Liver (tissue), 9 donors: ENCODE results near the gene MEF2D. TPM values are rescaled to one million over a fixed set of nuclear protein-coding genes. Genes with fewer than 3 reads are reported as not detected.

Experiments used
- DNase-seq: peaks from one replicate; pipeline ENCODE4 v3.0.0-alpha.2; 2017; ENCODE audit warnings: low spot score
- H3K27ac ChIP-seq, 2 donors: one replicate each; pipeline ENCODE4 v1.7.0; 2013; ENCODE audit warnings: inconsistent platforms in 2 of 2, low read length in 2 of 2, control low read depth in 1 of 2, low read depth in 1 of 2, mild to moderate bottlenecking in 1 of 2
- H3K27me3 ChIP-seq, 4 donors: one replicate each; pipeline versions ENCODE4 v1.6.1 to v1.7.0; 2013; ENCODE audit warnings: low read length in 3 of 4, inconsistent platforms in 1 of 4, mild to moderate bottlenecking in 1 of 4, moderate library complexity in 1 of 4; ENCODE audit not compliant: control insufficient read depth in 4 of 4, insufficient read depth in 4 of 4
- H3K36me3 ChIP-seq, 4 donors: one replicate each; pipeline versions ENCODE4 v1.6.1 to v1.7.0; 2013; ENCODE audit warnings: low read length in 3 of 4, mild to moderate bottlenecking in 3 of 4, low read depth in 1 of 4, moderate library complexity in 1 of 4; ENCODE audit not compliant: control insufficient read depth in 4 of 4, insufficient read depth in 3 of 4
- H3K4me1 ChIP-seq, 4 donors: one replicate each; pipeline versions ENCODE4 v1.6.1 to v1.7.0; 2013; ENCODE audit warnings: low read length in 3 of 4, mild to moderate bottlenecking in 3 of 4, moderate library complexity in 1 of 4; ENCODE audit not compliant: control insufficient read depth in 4 of 4, insufficient read depth in 4 of 4
- H3K4me3 ChIP-seq, 3 donors: one replicate each; pipeline versions ENCODE4 v1.6.1 to v1.7.0; 2013; ENCODE audit warnings: low read length in 3 of 3, control low read depth in 1 of 3, low read depth in 1 of 3, mild to moderate bottlenecking in 1 of 3
- H3K9ac ChIP-seq, 2 donors: one replicate each; pipeline ENCODE4 v1.7.0; 2013; ENCODE audit warnings: low read length in 2 of 2, mild to moderate bottlenecking in 2 of 2, moderate library complexity in 2 of 2, control low read depth in 1 of 2, low read depth in 1 of 2
- H3K9me3 ChIP-seq, 4 donors: one replicate each; pipeline versions ENCODE4 v1.6.1 to v1.7.0; 2013; ENCODE audit warnings: low read length in 3 of 4; ENCODE audit not compliant: control insufficient read depth in 4 of 4
- EGR1 ChIP-seq, 2 donors: IDR thresholded peaks; 2 replicates each; pipeline ENCODE4 v1.6.1; 2016 to 2018; ENCODE audit warnings: antibody characterized with exemption in 2 of 2, low read depth in 2 of 2
- FOXA1 ChIP-seq: IDR thresholded peaks from 2 replicates; pipeline ENCODE4 v1.6.1; 2016; ENCODE audit warnings: antibody characterized with exemption
- FOXA2 ChIP-seq: IDR thresholded peaks from 2 replicates; pipeline ENCODE4 v1.6.1; 2016; ENCODE audit warnings: antibody characterized with exemption
- GABPA ChIP-seq, 2 donors: IDR thresholded peaks in 1 of 2; conservative IDR thresholded peaks in 1 of 2; 2 replicates each; pipeline ENCODE4 v1.6.1; 2016; ENCODE audit warnings: antibody characterized with exemption in 2 of 2, mild to moderate bottlenecking in 1 of 2, moderate library complexity in 1 of 2
- HNF4A ChIP-seq, 2 donors: conservative IDR thresholded peaks; 2 replicates each; pipeline ENCODE4 v1.6.1; 2016; ENCODE audit warnings: antibody characterized with exemption in 2 of 2, mild to moderate bottlenecking in 2 of 2
- HNF4G ChIP-seq: IDR thresholded peaks from 2 replicates; pipeline ENCODE4 v1.6.1; 2016; ENCODE audit warnings: antibody characterized with exemption
- JUND ChIP-seq, 2 donors: IDR thresholded peaks; 2 replicates each; pipeline ENCODE4 v1.6.1; 2016; ENCODE audit warnings: antibody characterized with exemption in 2 of 2
- NR2F2 ChIP-seq: IDR thresholded peaks from 2 replicates; pipeline ENCODE4 v1.6.1; 2016; ENCODE audit warnings: antibody characterized with exemption
- RAD21 ChIP-seq, 2 donors: IDR thresholded peaks; 2 replicates each; pipeline ENCODE4 v1.6.1; 2016; ENCODE audit warnings: antibody characterized with exemption in 2 of 2, mild to moderate bottlenecking in 2 of 2
- RXRA ChIP-seq, 2 donors: IDR thresholded peaks; 2 replicates each; pipeline ENCODE4 v1.6.1; 2017 to 2018; ENCODE audit warnings: antibody characterized with exemption in 2 of 2, mild to moderate bottlenecking in 1 of 2
- SP1 ChIP-seq: IDR thresholded peaks from 2 replicates; pipeline ENCODE4 v1.6.1; 2018; ENCODE audit warnings: antibody characterized with exemption, mild to moderate bottlenecking
- TAF1 ChIP-seq: conservative IDR thresholded peaks from 2 replicates; pipeline ENCODE4 v1.6.1; 2016; ENCODE audit warnings: antibody characterized with exemption, mild to moderate bottlenecking
- YY1 ChIP-seq: IDR thresholded peaks from 2 replicates; pipeline ENCODE4 v1.6.1; 2016; ENCODE audit warnings: antibody characterized with exemption, mild to moderate bottlenecking
- WGBS: extraction: QIAGEN DNeasy Blood & Tissue Kit; methylation state at CpG from one replicate; pipeline ENCODE4 v1.1.7; 2013; 5-methylcytosine and 5-hydroxymethylcytosine counted together
- polyA plus RNA-seq, 2 donors: library from polyadenylated mRNA; stranded (reverse) in 1 of 2; unstranded in 1 of 2; fragments of 200-250 nt in 1 of 2; fragments of >200 nt in 1 of 2; fragmentation: Nextera tagmentation in 1 of 2; extraction: Ambion mirVana in 1 of 2; gene quantifications; one replicate each; pipeline versions ENCODE4 v1.2.1 to v1.2.3, GENCODE V29; 2013 to 2015
- total RNA-seq, 2 donors: library from RNA; depleted of rRNA; stranded (reverse); fragments of >200 nt; gene quantifications; one replicate each; pipeline ENCODE4 v1.2.3, GENCODE V29; 2014
- TF ChIP-seq, protein P1 (sequence below): fragments of 150-350 bp; IDR thresholded peaks from 2 replicates; pipeline ENCODE4 v1.5.1; 2017; ENCODE audit warnings: improper control_type of control experiment, low read depth, low read length; ENCODE audit not compliant: missing input control
- TF ChIP-seq, protein P2 (sequence below): IDR thresholded peaks from 2 replicates; pipeline ENCODE4 v1.6.1; 2016; ENCODE audit warnings: antibody characterized with exemption
- TF ChIP-seq, protein P3 (sequence below): IDR thresholded peaks from 2 replicates; pipeline ENCODE4 v1.6.1; 2016; ENCODE audit warnings: antibody characterized with exemption
- TF ChIP-seq, protein P4 (sequence below): IDR thresholded peaks from 2 replicates; pipeline ENCODE4 v1.6.1; 2016; ENCODE audit warnings: antibody characterized with exemption, mild to moderate bottlenecking
- TF ChIP-seq, protein P5 (sequence below): IDR thresholded peaks from 2 replicates; pipeline ENCODE4 v1.6.1; 2016; ENCODE audit warnings: antibody characterized with exemption
- donor health status: healthy.
- donor health status: healthy.
- donor health status: healthy.
- donor health status: healthy.
- donor health status: healthy.

The MEF2D gene
- total and polyA plus RNA-seq, 4 donors = 3.4 to 7.6 (median 5.5) TPM

DNA sequence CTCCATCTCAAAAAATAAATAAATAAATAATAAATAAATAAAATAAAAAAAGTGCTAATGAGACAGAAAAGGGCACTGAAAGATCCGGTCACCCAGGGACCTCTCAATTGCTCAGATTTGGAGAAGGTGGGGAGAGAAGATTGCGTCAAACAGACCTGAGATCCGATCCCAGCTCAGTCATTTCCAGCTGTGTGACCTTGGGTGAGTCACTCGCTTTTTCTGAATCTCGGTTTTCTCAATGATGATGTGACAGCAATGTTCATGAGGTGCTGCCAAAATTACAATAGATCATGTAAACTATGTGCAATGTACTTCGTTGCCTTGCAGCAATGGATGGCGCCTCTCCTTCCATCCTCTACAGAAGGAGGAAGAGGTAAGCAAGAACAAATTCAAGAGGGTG lies 11.1 kb upstream of the MEF2D start (continued):
- no peak for TF ChIP-seq TAF1
- no peak for TF ChIP-seq HNF4G

DNA sequence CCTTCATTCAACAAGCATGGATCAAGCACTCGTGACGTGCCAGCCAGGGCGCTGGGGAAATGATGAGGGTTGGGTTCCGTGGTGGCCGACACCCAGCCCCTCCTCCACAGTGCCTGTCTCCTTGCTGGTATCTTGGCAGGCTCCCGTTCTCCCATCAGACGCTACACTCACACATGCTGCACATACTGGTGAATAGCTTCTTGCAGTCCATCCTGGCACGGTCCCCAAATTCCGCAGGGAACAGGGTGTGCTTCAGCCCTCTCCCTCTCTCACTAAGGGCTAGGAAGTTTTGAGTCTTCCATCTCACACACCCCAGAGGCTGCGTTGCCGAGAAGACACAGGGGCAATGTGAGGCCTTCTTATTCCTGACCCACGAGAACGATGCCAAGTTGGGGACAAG lies 10.1 kb upstream of the MEF2D start:
- Histone ChIP-seq H3K4me3 (no peak overlapping the region), H3K27me3 (no peaks in the 10 kb centered on the region), H3K9ac (no peak overlapping the region), H3K27ac (no peak overlapping the region), H3K4me1 (peaks cover 0 to 4% (median 0%) of the 10 kb centered on the region in 4 donors), H3K9me3 (no peaks in the 10 kb centered on the region), H3K36me3 (no peaks in the 10 kb centered on the region)
- no peak for DNase-seq
- TF ChIP-seq FOXA1 (no peak), HNF4A (conservative IDR thresholded peaks at IDR 0.05) (no peak), RAD21 (IDR thresholded peaks at IDR 0.05) (peak in 1 of 2 donors; percentile 4), SP1 (peak; percentile 43), HNF4G (no peak), YY1 (no peak), TAF1 (no peak), EGR1 (IDR thresholded peaks at IDR 0.05; ENCODE audit: low read depth in 2 of 2) (no peak)
- TF ChIP-seq, protein P1, sequence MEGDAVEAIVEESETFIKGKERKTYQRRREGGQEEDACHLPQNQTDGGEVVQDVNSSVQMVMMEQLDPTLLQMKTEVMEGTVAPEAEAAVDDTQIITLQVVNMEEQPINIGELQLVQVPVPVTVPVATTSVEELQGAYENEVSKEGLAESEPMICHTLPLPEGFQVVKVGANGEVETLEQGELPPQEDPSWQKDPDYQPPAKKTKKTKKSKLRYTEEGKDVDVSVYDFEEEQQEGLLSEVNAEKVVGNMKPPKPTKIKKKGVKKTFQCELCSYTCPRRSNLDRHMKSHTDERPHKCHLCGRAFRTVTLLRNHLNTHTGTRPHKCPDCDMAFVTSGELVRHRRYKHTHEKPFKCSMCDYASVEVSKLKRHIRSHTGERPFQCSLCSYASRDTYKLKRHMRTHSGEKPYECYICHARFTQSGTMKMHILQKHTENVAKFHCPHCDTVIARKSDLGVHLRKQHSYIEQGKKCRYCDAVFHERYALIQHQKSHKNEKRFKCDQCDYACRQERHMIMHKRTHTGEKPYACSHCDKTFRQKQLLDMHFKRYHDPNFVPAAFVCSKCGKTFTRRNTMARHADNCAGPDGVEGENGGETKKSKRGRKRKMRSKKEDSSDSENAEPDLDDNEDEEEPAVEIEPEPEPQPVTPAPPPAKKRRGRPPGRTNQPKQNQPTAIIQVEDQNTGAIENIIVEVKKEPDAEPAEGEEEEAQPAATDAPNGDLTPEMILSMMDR = no peak
- TF ChIP-seq, protein P2, sequence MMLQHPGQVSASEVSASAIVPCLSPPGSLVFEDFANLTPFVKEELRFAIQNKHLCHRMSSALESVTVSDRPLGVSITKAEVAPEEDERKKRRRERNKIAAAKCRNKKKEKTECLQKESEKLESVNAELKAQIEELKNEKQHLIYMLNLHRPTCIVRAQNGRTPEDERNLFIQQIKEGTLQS = no peak
- TF ChIP-seq, protein P3, sequence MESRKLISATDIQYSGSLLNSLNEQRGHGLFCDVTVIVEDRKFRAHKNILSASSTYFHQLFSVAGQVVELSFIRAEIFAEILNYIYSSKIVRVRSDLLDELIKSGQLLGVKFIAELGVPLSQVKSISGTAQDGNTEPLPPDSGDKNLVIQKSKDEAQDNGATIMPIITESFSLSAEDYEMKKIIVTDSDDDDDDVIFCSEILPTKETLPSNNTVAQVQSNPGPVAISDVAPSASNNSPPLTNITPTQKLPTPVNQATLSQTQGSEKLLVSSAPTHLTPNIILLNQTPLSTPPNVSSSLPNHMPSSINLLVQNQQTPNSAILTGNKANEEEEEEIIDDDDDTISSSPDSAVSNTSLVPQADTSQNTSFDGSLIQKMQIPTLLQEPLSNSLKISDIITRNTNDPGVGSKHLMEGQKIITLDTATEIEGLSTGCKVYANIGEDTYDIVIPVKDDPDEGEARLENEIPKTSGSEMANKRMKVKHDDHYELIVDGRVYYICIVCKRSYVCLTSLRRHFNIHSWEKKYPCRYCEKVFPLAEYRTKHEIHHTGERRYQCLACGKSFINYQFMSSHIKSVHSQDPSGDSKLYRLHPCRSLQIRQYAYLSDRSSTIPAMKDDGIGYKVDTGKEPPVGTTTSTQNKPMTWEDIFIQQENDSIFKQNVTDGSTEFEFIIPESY = no peak
- WGBS = 70% methylated on average over 13 of the region's 13 CpGs

DNA sequence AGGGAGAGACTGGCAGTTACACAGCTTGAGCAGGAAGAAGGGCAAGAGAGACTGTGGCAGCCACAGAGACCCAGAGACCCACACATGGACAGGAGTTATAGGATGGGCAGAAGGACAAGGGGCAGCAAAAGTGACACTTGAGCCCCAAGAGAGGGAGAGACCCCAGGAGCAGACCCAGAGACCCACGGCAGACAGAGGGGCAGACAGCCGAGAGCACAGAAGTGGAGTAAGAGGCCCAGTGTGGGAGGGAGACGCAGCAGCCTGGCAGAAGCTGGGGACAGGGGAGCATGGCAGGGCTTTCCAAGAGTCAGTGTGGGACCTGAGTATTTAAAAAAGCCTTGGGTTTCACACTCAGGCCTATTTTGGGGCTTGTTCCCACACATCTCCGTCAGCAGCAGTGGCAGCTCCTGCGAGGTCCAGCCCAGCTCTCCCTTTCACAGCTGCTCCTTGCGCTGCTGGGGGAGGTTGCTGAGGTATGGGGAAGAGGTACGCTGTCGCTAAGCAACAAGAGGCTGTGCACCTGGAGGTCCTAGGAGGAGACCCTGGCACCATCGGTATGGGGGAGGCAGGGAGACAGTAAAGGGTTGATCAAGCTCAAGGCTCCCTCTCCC lies 9.0 kb upstream of the MEF2D start:
- Histone ChIP-seq H3K4me3 (no peak overlapping the region), H3K27ac (no peak overlapping the region), H3K4me1 (peaks cover 3 to 12% (median 3%) of the 10 kb centered on the region in 4 donors), H3K9ac (no peak overlapping the region), H3K27me3 (no peaks in the 10 kb centered on the region), H3K36me3 (no peaks in the 10 kb centered on the region), H3K9me3 (no peaks in the 10 kb centered on the region)
- DNase-seq = no peak
- TF ChIP-seq EGR1 (IDR thresholded peaks at IDR 0.05; ENCODE audit: low read depth in 2 of 2) (no peak), RXRA (IDR thresholded peaks at IDR 0.05) (no peak), FOXA1 (no peak), FOXA2 (no peak), YY1 (no peak), HNF4A (conservative IDR thresholded peaks at IDR 0.05) (no peak), JUND (IDR thresholded peaks at IDR 0.05) (no peak), GABPA (IDR thresholded peaks at IDR 0.05 in 1 of 2, conservative IDR thresholded peaks at IDR 0.05 in 1 of 2) (no peak), NR2F2 (no peak), HNF4G (no peak), TAF1 (no peak)
- TF ChIP-seq, protein P4, sequence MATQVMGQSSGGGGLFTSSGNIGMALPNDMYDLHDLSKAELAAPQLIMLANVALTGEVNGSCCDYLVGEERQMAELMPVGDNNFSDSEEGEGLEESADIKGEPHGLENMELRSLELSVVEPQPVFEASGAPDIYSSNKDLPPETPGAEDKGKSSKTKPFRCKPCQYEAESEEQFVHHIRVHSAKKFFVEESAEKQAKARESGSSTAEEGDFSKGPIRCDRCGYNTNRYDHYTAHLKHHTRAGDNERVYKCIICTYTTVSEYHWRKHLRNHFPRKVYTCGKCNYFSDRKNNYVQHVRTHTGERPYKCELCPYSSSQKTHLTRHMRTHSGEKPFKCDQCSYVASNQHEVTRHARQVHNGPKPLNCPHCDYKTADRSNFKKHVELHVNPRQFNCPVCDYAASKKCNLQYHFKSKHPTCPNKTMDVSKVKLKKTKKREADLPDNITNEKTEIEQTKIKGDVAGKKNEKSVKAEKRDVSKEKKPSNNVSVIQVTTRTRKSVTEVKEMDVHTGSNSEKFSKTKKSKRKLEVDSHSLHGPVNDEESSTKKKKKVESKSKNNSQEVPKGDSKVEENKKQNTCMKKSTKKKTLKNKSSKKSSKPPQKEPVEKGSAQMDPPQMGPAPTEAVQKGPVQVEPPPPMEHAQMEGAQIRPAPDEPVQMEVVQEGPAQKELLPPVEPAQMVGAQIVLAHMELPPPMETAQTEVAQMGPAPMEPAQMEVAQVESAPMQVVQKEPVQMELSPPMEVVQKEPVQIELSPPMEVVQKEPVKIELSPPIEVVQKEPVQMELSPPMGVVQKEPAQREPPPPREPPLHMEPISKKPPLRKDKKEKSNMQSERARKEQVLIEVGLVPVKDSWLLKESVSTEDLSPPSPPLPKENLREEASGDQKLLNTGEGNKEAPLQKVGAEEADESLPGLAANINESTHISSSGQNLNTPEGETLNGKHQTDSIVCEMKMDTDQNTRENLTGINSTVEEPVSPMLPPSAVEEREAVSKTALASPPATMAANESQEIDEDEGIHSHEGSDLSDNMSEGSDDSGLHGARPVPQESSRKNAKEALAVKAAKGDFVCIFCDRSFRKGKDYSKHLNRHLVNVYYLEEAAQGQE = no peak
- TF ChIP-seq, protein P5, sequence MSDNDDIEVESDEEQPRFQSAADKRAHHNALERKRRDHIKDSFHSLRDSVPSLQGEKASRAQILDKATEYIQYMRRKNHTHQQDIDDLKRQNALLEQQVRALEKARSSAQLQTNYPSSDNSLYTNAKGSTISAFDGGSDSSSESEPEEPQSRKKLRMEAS = no peak
- TF ChIP-seq, protein P2 = no peak
- TF ChIP-seq, protein P1 = no peak
- WGBS = 86% methylated on average over 9 of the region's 9 CpGs
